HCT116 (cell line): ENCODE measurements around the gene FBXO8. TPM values are rescaled to one million over a fixed set of nuclear protein-coding genes. Genes with fewer than 3 reads are reported as not detected.

Experiments used
- ATAC-seq: fragments of 200-7000 bp; cut with Tn5 transposase; 2 replicates; pipeline ENCODE4 v1.9.1; 2020; ENCODE audit warnings: mild to moderate bottlenecking, moderate library complexity
- BruUV-seq: library from RNA; stranded (reverse); fragments of 400-500 nt; replicated peaks from 2 replicates; lab custom pipeline; 2021; lab: Mats Ljungman, UMichigan
- CTCF ChIA-PET: fragments of 300-600 bp; sonication (Branson Sonifier 250); formaldehyde crosslinking; loops from one replicate; lab custom pipeline; 2021; ENCODE audit warnings: antibody characterized with exemption; lab: Charles Lee
- POLR2A ChIA-PET: fragments of 300-600, 350-600 bp; sonication (Branson Sonifier 250); formaldehyde crosslinking; loops from one replicate; lab custom pipeline; 2021; ENCODE audit warnings: antibody characterized with exemption; lab: Charles Lee
- RAD21 ChIA-PET, 2 experiments: fragments of 300-600 bp; sonication (Branson Sonifier 250); formaldehyde crosslinking; loops; one replicate each; lab custom pipeline; 2023; ENCODE audit warnings: low total read pairs in 2 of 2; ENCODE audit not compliant: uncharacterized antibody in 2 of 2, unreplicated experiment in 2 of 2, low non-redundant PET in 1 of 2; lab: Charles Lee
- DNase-seq: peaks from one replicate; pipeline ENCODE4 v3.0.0-alpha.2; 2010; ENCODE audit warnings: low read depth, low spot score
- H2AFZ ChIP-seq: fragments of 200-600 bp; shearing (Covaris generic), sonication (generic); 2 replicates; pipeline ENCODE4 v1.6.1; 2017; ENCODE audit warnings: low read depth, mixed run types, mixed read lengths, antibody characterized with exemption, low read length; ENCODE audit not compliant: poor library complexity, severe bottlenecking
- H3K27ac ChIP-seq: 2 replicates; pipeline ENCODE4 v1.5.1; 2012; ENCODE audit warnings: low read depth, low read length
- H3K27me3 ChIP-seq: fragments of 200-600 bp; sonication (generic); 2 replicates; pipeline ENCODE4 v1.6.1; 2016; ENCODE audit warnings: mixed run types, low read length, mixed read lengths; ENCODE audit not compliant: insufficient read depth
- H3K36me3 ChIP-seq, 2 experiments: fragments of 200-500 bp in 1 of 2; fragments of 200-600 bp in 1 of 2; sonication (Bioruptor generic) in 1 of 2; sonication (generic) in 1 of 2; 2 replicates each; pipeline versions ENCODE4 v1.5.1 to v1.6.1; 2014 to 2016; ENCODE audit warnings: low read length in 2 of 2, inconsistent platforms in 1 of 2, mixed read lengths in 1 of 2, mixed run types in 1 of 2; ENCODE audit not compliant: insufficient read depth in 2 of 2, control insufficient read depth in 1 of 2
- H3K4me1 ChIP-seq, 2 experiments: fragments of 200-600 bp in 1 of 2; sonication (generic) in 1 of 2; 2 replicates each; pipeline versions ENCODE4 v1.5.1 to v1.6.1; 2012 to 2017; ENCODE audit warnings: low read length in 2 of 2, inconsistent platforms in 1 of 2, mild to moderate bottlenecking in 1 of 2, mixed read lengths in 1 of 2, mixed run types in 1 of 2, moderate library complexity in 1 of 2; ENCODE audit not compliant: insufficient read depth in 2 of 2, control insufficient read depth in 1 of 2
- H3K4me2 ChIP-seq: fragments of 200-600 bp; sonication (generic); 2 replicates; pipeline ENCODE4 v1.6.1; 2017; ENCODE audit warnings: mixed run types, low read length, mixed read lengths
- H3K4me3 ChIP-seq, 2 experiments: fragments of 200-600 bp in 1 of 2; sonication (generic) in 1 of 2; replicated peaks in 1 of 2; 2 replicates each; pipeline ENCODE4 v1.5.1; 2011 to 2016; ENCODE audit warnings: low read length in 2 of 2, control low read depth in 1 of 2, low read depth in 1 of 2, mild to moderate bottlenecking in 1 of 2, mixed read lengths in 1 of 2, mixed run types in 1 of 2
- H3K79me2 ChIP-seq: fragments of 200-600 bp; sonication (generic); 2 replicates; pipeline ENCODE4 v1.6.1; 2017; ENCODE audit warnings: mild to moderate bottlenecking, mixed run types, low read length, moderate library complexity, mixed read lengths; ENCODE audit not compliant: insufficient read depth
- H3K9ac ChIP-seq: fragments of 200-600 bp; sonication (generic); 2 replicates; pipeline ENCODE4 v1.6.1; 2016; ENCODE audit warnings: low read length, mixed read lengths
- H3K9me2 ChIP-seq: fragments of 200-600 bp; sonication (generic), shearing (Covaris generic); 2 replicates; pipeline ENCODE4 v1.6.1; 2017; ENCODE audit warnings: mixed run types, mild to moderate bottlenecking, moderate library complexity; ENCODE audit not compliant: insufficient read depth
- H3K9me3 ChIP-seq, 2 experiments: fragments of 200-500 bp in 1 of 2; fragments of 200-600 bp in 1 of 2; sonication (Bioruptor generic) in 1 of 2; sonication (generic) in 1 of 2; 2 replicates each; pipeline ENCODE4 v1.6.1; 2014 to 2017; ENCODE audit warnings: low read length in 2 of 2, mixed read lengths in 2 of 2, inconsistent platforms in 1 of 2, low read depth in 1 of 2, mild to moderate bottlenecking in 1 of 2, mixed run types in 1 of 2, moderate library complexity in 1 of 2; ENCODE audit not compliant: control insufficient read depth in 1 of 2, insufficient read depth in 1 of 2
- H4K20me1 ChIP-seq: fragments of 200-600 bp; sonication (generic), shearing (Covaris generic); 2 replicates; pipeline ENCODE4 v1.6.1; 2017; ENCODE audit warnings: mixed run types, mild to moderate bottlenecking, moderate library complexity; ENCODE audit not compliant: insufficient read depth
- CBX3 ChIP-seq: IDR thresholded peaks from 2 replicates; pipeline ENCODE4 v1.6.1; 2012; ENCODE audit warnings: low read depth
- EGR1 ChIP-seq: IDR thresholded peaks from 2 replicates; pipeline ENCODE4 v1.6.1; 2012; ENCODE audit warnings: low read depth
- ELF1 ChIP-seq: IDR thresholded peaks from 2 replicates; pipeline ENCODE4 v1.6.1; 2012; ENCODE audit warnings: low read depth, borderline replicate concordance
- EZH2 ChIP-seq: fragments of 200-600 bp; sonication (generic); IDR thresholded peaks from 2 replicates; pipeline ENCODE4 v1.6.1; 2017; ENCODE audit warnings: antibody characterized with exemption, mixed run types
- EZH2phosphoT487 ChIP-seq: fragments of 200-600 bp; IDR thresholded peaks from 2 replicates; pipeline ENCODE4 v1.6.1; 2018; ENCODE audit warnings: antibody characterized with exemption, borderline replicate concordance
- FOSL1 ChIP-seq: IDR thresholded peaks from 2 replicates; pipeline ENCODE4 v1.6.1; 2012; ENCODE audit warnings: low read depth
- JUND ChIP-seq: IDR thresholded peaks from 2 replicates; pipeline ENCODE4 v1.6.1; 2012
- POLR2A ChIP-seq: IDR thresholded peaks from 2 replicates; pipeline ENCODE4 v1.7.0; 2011; ENCODE audit warnings: borderline replicate concordance; ENCODE audit not compliant: insufficient read depth, insufficient read length; ENCODE audit errors: extremely low read depth
- POLR2AphosphoS5 ChIP-seq: IDR thresholded peaks from 2 replicates; pipeline ENCODE4 v1.6.1; 2011; ENCODE audit warnings: mild to moderate bottlenecking, low read depth, low read length, moderate library complexity
- RAD21 ChIP-seq: IDR thresholded peaks from 2 replicates; pipeline ENCODE4 v1.6.1; 2012; ENCODE audit warnings: low read depth, mild to moderate bottlenecking
- SIN3A ChIP-seq: IDR thresholded peaks from 2 replicates; pipeline ENCODE4 v1.6.1; 2012; ENCODE audit warnings: low read depth
- SP1 ChIP-seq: IDR thresholded peaks from 2 replicates; pipeline ENCODE4 v1.6.1; 2012; ENCODE audit warnings: low read depth
- SRF ChIP-seq: IDR thresholded peaks from 2 replicates; pipeline ENCODE4 v1.6.1; 2012; ENCODE audit warnings: low read depth
- TCF7L2 ChIP-seq: IDR thresholded peaks from 2 replicates; pipeline ENCODE4 v1.7.0; 2011; ENCODE audit warnings: borderline replicate concordance, inconsistent platforms; ENCODE audit not compliant: insufficient read depth, insufficient read length; ENCODE audit errors: extremely low read depth
- YY1 ChIP-seq: IDR thresholded peaks from 2 replicates; pipeline ENCODE4 v1.6.1; 2011; ENCODE audit warnings: low read length, low read depth, moderate library complexity, mild to moderate bottlenecking; ENCODE audit not compliant: insufficient replicate concordance; ENCODE audit errors: extremely low read depth
- ZFX ChIP-seq: fragments of 450-650 bp; IDR thresholded peaks from 2 replicates; pipeline ENCODE4 v1.6.1; 2017
- ZNF274 ChIP-seq: fragments of 200-500 bp; sonication (Bioruptor generic); IDR thresholded peaks from 2 replicates; pipeline ENCODE4 v1.6.1; 2014; ENCODE audit warnings: mild to moderate bottlenecking, low read depth, low read length, inconsistent platforms
- intact Hi-C: fragments of 100-400 bp; cut with micrococcal nuclease; formaldehyde crosslinking; loops from 2 replicates; pipeline ENCODE4 v1.10.0; 2022
- total RNA-seq: library from RNA; stranded (reverse); gene quantifications from one replicate; pipeline ENCODE4 v1.2.1, GENCODE V29; 2021; ENCODE audit not compliant: unreplicated experiment
- TF ChIP-seq, protein P1 (sequence below): IDR thresholded peaks from 2 replicates; pipeline ENCODE4 v1.6.1; 2012
- TF ChIP-seq, protein P2 (sequence below), 3 experiments: fragments of 200-600 bp in 1 of 3; sonication (generic) in 1 of 3; IDR thresholded peaks in 2 of 3; conservative IDR thresholded peaks in 1 of 3; 2 replicates each; pipeline ENCODE4 v1.5.1; 2012 to 2017; ENCODE audit warnings: low read depth in 2 of 3, low read length in 2 of 3, antibody characterized with exemption in 1 of 3, borderline replicate concordance in 1 of 3, control low read depth in 1 of 3, mild to moderate bottlenecking in 1 of 3, mixed read lengths in 1 of 3, mixed run types in 1 of 3, moderate library complexity in 1 of 3; ENCODE audit not compliant: insufficient read depth in 1 of 3

FBXO8 gene
- total RNA-seq, 1 experiment from 2014 or later, result 13.0 TPM

DNA sequence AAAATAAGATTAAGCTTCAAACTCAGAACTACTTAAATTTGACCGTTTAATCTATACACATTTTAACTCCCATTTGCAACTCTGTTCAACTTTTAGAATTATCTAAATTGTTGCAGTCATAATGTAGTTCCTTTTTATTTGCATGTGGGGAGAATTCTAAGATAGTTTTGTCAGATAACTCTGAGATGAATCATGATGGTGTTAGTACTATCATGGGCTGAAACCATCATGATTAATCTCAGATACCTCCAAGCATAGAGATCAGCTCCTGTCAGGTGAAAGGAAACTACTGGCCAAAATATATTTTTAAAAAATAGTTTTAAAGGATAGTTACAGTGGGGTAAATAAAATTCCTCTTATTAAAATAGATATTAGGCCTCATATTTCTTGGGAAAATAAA lies 39.0 kb downstream of the FBXO8 start:
- CTCF ChIA-PET, result no interaction called here
- Histone ChIP-seq H3K9me2 (no peaks in the 10 kb centered on the region), H3K4me2 (no peak overlapping the region), H4K20me1 (no peaks in the 10 kb centered on the region), H3K4me3 (no peak overlapping the region), H3K27me3 (no peaks in the 10 kb centered on the region), H3K9me3 (no peaks in the 10 kb centered on the region), H3K36me3 (no peaks in the 10 kb centered on the region), H3K4me1 (no peaks in the 10 kb centered on the region), H3K79me2 (no peaks in the 10 kb centered on the region), H2AFZ (no peak overlapping the region), H3K27ac (no peak overlapping the region), H3K9ac (no peak overlapping the region)
- no peak for ATAC-seq
- intact Hi-C loops, result no loop called here
- POLR2A ChIA-PET, result no interaction called here
- no TSS peak for BruUV-seq
- TF ChIP-seq YY1 (no peak), JUND (no peak), TCF7L2 (no peak), EGR1 (no peak), ZNF274 (no peak), FOSL1 (no peak), EZH2 (no peak)
- DNase-seq, result no peak
- RAD21 ChIA-PET, result no interaction called here

DNA sequence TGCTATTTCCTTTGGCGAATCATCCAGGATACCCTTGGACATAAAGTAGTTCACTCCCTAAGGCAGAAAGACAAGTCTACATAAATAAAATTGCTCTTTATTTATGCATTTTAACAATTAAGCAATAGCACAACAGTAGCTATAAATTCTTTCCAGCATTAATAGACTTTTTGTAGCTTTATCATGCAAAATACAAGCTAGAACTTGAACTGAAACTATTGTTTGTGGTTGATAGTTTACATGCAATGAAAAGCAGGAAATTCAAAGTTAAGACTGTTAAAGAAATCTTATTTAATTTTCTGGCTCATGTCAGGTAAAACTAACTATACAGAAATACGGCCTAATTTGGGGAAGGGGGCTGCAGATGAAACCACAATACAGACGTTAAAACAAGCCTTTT lies 42.3 kb downstream of the FBXO8 start:
- DNase-seq, result no peak

More for the DNA sequence above, 42.3 kb downstream of the FBXO8 start:
- CTCF ChIA-PET, result no interaction called here
- intact Hi-C loops, result no loop called here
- Histone ChIP-seq H4K20me1 (no peaks in the 10 kb centered on the region), H3K4me2 (no peak overlapping the region), H3K79me2 (no peaks in the 10 kb centered on the region), H3K4me3 (no peak overlapping the region), H3K9me2 (no peaks in the 10 kb centered on the region), H2AFZ (no peak overlapping the region), H3K9me3 (no peaks in the 10 kb centered on the region), H3K36me3 (no peaks in the 10 kb centered on the region), H3K27me3 (no peaks in the 10 kb centered on the region), H3K9ac (no peak overlapping the region), H3K4me1 (no peaks in the 10 kb centered on the region), H3K27ac (no peak overlapping the region)
- POLR2A ChIA-PET, result no interaction called here
- TF ChIP-seq SRF, result no peak
- TF ChIP-seq EZH2, result no peak
- TF ChIP-seq TCF7L2, result no peak
- no peak for TF ChIP-seq SIN3A
- no peak for TF ChIP-seq ZFX
- no peak for TF ChIP-seq FOSL1
- no peak for TF ChIP-seq YY1
- TF ChIP-seq ZNF274, result no peak
- TF ChIP-seq POLR2A, result no peak
- no peak for TF ChIP-seq CBX3
- no peak for TF ChIP-seq ELF1
- TF ChIP-seq, protein P1, sequence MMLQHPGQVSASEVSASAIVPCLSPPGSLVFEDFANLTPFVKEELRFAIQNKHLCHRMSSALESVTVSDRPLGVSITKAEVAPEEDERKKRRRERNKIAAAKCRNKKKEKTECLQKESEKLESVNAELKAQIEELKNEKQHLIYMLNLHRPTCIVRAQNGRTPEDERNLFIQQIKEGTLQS, result no peak
- TF ChIP-seq, protein P2, sequence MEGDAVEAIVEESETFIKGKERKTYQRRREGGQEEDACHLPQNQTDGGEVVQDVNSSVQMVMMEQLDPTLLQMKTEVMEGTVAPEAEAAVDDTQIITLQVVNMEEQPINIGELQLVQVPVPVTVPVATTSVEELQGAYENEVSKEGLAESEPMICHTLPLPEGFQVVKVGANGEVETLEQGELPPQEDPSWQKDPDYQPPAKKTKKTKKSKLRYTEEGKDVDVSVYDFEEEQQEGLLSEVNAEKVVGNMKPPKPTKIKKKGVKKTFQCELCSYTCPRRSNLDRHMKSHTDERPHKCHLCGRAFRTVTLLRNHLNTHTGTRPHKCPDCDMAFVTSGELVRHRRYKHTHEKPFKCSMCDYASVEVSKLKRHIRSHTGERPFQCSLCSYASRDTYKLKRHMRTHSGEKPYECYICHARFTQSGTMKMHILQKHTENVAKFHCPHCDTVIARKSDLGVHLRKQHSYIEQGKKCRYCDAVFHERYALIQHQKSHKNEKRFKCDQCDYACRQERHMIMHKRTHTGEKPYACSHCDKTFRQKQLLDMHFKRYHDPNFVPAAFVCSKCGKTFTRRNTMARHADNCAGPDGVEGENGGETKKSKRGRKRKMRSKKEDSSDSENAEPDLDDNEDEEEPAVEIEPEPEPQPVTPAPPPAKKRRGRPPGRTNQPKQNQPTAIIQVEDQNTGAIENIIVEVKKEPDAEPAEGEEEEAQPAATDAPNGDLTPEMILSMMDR (IDR thresholded peaks at IDR 0.05 in 2 of 3, conservative IDR thresholded peaks at IDR 0.05 in 1 of 3; ENCODE audit: borderline replicate concordance in 1 of 3, insufficient read depth in 1 of 3, low read depth in 2 of 3, low read length in 2 of 3), result no peak
- no peak for TF ChIP-seq EZH2phosphoT487
- TF ChIP-seq RAD21, result no peak
- TF ChIP-seq SP1, result no peak
- no peak for TF ChIP-seq POLR2AphosphoS5
- TF ChIP-seq JUND, result no peak
- TF ChIP-seq EGR1, result no peak
- ATAC-seq, result no peak
- BruUV-seq, result no TSS peak
- RAD21 ChIA-PET, result no interaction called here
